K562 (cell line): ENCODE data around the gene TMTC2. TPM values are rescaled to one million over a fixed set of nuclear protein-coding genes. Genes with fewer than 3 reads are reported as not detected.

Source experiments
- BCOR ChIP-seq: fragments of 450-650 bp; IDR thresholded peaks from 2 replicates; pipeline ENCODE4 v1.6.1; 2016
- CBX5 ChIP-seq: IDR thresholded peaks from 2 replicates; pipeline ENCODE4 v1.6.1; 2014; ENCODE audit warnings: low read depth, borderline replicate concordance
- GTF2F1 ChIP-seq: IDR thresholded peaks from 2 replicates; pipeline ENCODE4 v1.6.1; 2011; ENCODE audit warnings: low read depth, low read length, improper control_type of control experiment
- HMGXB4 ChIP-seq: sonication (generic); formaldehyde crosslinking; IDR thresholded peaks from 2 replicates; pipeline ENCODE4 v1.8.1; 2023; ENCODE audit warnings: mild to moderate bottlenecking, missing genetic modification reagents
- RNF2 ChIP-seq: sonication (generic); IDR thresholded peaks from 2 replicates; pipeline ENCODE4 v1.6.1; 2016
- STAT5A ChIP-seq: IDR thresholded peaks from 2 replicates; pipeline ENCODE4 v1.6.1; 2012; ENCODE audit warnings: low read length, inconsistent platforms, borderline replicate concordance
- ZC3H8 ChIP-seq: fragments of 450-650 bp; IDR thresholded peaks from 2 replicates; pipeline ENCODE4 v1.6.1; 2017
- ZNF354B ChIP-seq: fragments of 250-450 bp; sonication (Bioruptor Pico); IDR thresholded peaks from 2 replicates; pipeline ENCODE4 v1.4.0; 2020
- ZNF77 ChIP-seq: fragments of 250-450 bp; sonication (Bioruptor Pico); IDR thresholded peaks from 2 replicates; pipeline ENCODE4 v1.5.0; 2020
- polyA plus RNA-seq, 8 experiments: library from polyadenylated mRNA; depleted of rRNA in 4 of 8; stranded (reverse) in 5 of 8; unstranded in 3 of 8; fragments of >200 nt; fragmentation: Nextera tagmentation in 2 of 8; fragmentation: Illumina TruSeq in 1 of 8; extraction: Ambion mirVana in 2 of 8; extraction: Trizol in 1 of 8; gene quantifications; 2 replicates each; pipeline versions ENCODE4 v1.2.1 to v1.2.3, GENCODE V29; 2011 to 2014; ENCODE audit warnings: inconsistent platforms in 1 of 8, missing spikeins in 1 of 8
- total RNA-seq, 7 experiments: library from RNA; depleted of rRNA in 6 of 7; stranded (reverse); fragments of >200 nt in 6 of 7; fragmentation: Illumina TruSeq in 2 of 7; extraction: Trizol in 2 of 7; gene quantifications; 2 replicates each; pipeline versions ENCODE4 v1.2.1 to v1.2.3, GENCODE V29; 2011 to 2021; ENCODE audit warnings: low replicate concordance in 1 of 7
- TF ChIP-seq, protein P1 (sequence below): fragments of 450-650 bp; IDR thresholded peaks from 2 replicates; pipeline ENCODE4 v1.6.1; 2018; ENCODE audit not compliant: partially characterized antibody

Gene TMTC2
- total and polyA plus RNA-seq, 9 of the 15 experiments (the other 6 are each of a cell fraction or from before 2014, with no cell fraction given): 0.29 to 1.1 (median 0.55) TPM

GRCh38 chr12:82694970-82695369 lies 8.3 kb downstream of the TMTC2 start (continued):
- TF ChIP-seq, protein P1, sequence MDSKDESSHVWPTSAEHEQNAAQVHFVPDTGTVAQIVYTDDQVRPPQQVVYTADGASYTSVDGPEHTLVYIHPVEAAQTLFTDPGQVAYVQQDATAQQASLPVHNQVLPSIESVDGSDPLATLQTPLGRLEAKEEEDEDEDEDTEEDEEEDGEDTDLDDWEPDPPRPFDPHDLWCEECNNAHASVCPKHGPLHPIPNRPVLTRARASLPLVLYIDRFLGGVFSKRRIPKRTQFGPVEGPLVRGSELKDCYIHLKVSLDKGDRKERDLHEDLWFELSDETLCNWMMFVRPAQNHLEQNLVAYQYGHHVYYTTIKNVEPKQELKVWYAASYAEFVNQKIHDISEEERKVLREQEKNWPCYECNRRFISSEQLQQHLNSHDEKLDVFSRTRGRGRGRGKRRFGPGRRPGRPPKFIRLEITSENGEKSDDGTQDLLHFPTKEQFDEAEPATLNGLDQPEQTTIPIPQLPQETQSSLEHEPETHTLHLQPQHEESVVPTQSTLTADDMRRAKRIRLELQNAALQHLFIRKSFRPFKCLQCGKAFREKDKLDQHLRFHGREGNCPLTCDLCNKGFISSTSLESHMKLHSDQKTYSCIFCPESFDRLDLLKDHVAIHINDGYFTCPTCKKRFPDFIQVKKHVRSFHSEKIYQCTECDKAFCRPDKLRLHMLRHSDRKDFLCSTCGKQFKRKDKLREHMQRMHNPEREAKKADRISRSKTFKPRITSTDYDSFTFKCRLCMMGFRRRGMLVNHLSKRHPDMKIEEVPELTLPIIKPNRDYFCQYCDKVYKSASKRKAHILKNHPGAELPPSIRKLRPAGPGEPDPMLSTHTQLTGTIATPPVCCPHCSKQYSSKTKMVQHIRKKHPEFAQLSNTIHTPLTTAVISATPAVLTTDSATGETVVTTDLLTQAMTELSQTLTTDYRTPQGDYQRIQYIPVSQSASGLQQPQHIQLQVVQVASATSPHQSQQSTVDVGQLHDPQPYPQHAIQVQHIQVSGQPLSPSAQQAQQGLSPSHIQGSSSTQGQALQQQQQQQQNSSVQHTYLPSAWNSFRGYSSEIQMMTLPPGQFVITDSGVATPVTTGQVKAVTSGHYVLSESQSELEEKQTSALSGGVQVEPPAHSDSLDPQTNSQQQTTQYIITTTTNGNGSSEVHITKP: no peak
- TF ChIP-seq HMGXB4 (CRISPR knock-in tag) (no peak), CBX5 (no peak), GTF2F1 (no peak), STAT5A (no peak), ZNF354B (no peak), BCOR (no peak), RNF2 (no peak), ZNF77 (no peak), ZC3H8 (no peak)
